Effector CD4-positive, alpha-beta T cell (primary cell): Measurements from ENCODE around the gene LBHD2.

Experiments
- DNase-seq: peaks from one replicate; pipeline ENCODE4 v3.0.0-alpha.2; 2020

The LBHD2 gene

GRCh38 chr14:103133210-103134140 lies 49.5 kb downstream of the LBHD2 start:
- no peak for DNase-seq

GRCh38 chr14:103134405-103134804 lies 50.4 kb downstream of the LBHD2 start:
- DNase-seq, result no peak

DNA sequence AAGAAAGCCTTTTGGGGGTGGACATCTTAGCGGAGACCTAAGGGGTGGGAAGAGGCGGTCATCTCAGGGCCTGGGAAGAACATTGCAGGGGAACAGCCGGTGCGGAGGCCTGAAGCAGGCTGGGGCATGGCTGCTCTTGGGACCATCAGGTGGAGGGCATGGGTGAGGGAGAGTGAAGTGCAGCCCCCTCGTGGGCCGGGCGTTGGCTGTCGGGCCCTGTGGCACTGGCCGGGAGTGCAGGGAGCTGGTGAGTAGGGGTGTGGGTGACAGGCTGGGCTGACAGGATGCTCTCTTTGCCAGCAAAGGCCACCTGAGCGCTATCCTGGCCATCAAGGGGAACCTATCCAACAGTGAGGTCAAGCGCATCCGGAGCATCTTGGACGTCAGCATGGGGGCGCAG lies 50.9 kb downstream of the LBHD2 start:
- no peak for DNase-seq

DNA sequence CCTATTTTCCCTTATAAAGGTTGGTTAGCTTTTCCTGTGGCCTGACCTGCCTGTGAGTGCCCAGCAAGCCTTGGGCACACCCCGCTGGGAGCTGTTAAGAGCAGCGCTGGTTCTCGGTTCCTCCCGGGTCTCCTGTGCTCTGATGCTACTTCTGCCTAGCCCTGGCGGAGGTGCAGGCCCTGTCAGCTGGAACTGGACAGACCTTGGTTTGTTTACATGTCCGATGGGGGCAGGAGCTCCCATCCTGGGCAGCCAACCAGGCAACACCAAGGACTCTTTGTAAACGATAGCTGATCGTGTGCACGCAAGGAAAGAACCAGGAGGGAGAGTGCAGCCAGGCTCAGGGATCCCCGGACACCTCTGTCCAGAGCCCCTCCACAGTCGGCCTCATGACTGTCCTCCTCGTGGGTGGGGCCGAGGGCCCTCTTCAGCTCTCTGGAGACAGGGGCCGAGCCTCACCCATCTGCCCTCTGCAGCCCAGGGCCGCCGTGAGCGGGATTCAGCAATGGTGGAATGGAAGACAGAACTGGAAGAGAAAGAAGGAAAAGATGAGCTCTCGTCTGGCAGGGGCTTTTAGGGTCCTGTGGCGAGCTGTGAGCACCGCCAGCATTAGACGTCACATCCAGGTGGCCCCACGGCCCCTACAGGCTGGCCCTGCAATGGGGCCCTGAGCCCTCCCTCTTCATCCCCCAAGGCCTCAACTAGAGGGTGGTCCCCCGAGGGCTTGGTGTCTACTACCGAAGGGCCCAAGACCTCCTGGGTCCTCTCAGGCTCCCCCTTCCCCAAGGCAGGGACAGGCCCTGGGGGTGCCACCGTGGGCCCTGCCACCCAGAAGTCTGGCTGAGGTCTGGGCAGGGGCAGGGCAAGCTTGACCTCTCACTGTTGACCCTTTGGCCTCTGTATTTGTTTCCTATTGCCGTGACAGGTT lies 51.6 kb downstream of the LBHD2 start:
- DNase-seq, result no peak

DNA sequence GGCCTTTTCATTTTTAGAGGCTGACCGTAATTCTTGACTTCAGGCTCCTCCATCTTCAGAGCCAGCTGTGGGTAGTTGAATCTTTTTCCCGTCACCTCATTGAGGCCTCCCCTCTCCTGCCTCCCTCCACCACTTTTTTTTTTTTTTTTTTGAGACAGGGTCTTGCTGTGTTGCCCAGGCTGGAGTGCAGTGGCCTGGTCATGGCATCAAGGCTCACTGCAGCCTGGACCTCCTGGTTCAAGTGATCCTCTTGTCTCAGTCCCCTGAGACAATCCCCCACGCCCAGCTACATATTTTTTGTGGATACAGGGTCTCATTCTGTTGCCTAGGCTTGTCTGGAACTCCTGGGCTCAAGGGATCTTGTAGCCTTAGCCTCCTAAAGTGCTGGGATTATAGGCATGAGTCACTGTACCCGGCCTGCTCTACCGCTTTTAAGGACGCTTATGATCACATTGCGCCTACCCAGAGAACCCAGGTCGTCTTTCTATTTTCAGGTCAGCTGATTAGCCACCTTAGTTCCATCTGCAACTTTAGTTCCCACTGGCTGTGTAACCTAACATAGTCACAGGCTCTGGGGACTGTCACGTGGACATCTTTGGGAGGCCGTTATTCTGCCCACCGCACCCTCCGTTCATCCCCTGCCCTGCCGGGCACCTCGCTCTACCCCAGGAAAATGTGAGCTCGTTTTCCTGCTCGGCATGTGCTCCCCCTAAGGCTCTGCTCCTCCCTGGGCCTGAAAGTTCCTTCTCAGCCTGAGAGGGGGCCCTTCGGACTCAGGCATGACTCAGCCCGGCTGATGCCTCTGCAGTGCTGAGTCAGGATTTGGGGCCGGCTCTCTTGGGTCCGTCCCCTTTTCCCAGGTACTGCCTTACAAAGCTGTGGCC lies 52.6 kb downstream of the LBHD2 start:
- DNase-seq, result no peak

DNA sequence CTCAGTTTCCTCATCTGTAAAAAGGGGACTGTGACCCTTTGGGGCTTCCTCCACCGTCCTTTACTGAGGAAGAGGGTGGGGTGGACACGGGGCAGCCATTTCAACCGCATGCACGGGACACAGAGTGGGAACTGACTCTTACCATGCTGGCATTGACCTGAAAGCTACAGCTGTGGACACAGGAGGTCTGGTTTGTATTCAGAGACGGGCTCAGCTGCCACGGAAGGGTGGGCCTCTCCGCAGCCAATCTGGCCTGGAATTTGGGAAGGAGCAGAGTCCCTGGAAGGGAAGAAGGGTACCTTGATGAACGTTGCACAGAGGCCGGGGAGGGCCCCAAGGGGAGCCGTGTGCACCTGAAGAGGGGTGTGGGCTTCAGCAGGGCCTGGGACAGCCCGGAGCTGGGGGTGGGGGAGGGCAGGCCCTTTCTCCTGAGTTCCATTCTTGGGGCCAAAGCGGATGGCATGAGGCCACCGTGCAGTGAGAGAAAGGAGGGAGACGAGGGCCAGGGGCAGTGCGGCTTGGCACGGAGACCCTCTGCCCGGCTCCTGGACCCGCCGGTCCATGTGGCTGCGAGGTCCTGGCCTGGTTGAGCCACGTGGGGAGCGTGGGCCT lies 53.8 kb downstream of the LBHD2 start:
- no peak for DNase-seq

- no peak for DNase-seq
Observed at GRCh38 chr14:103138301-103139131, 54.5 kb downstream of the LBHD2 start.

GRCh38 chr14:103139132-103140025 lies 55.4 kb downstream of the LBHD2 start:
- no peak for DNase-seq
